HEK293 (cell line): ENCODE measurements around the gene CHEK2.

Source experiments
- HOXD13 ChIP-seq: sonication (generic); formaldehyde crosslinking; IDR thresholded peaks from 2 replicates; pipeline ENCODE4 v1.8.0; 2022; ENCODE audit warnings: missing genetic modification reagents, borderline replicate concordance
- PRDM10 ChIP-seq: fragments of 450-650 bp; formaldehyde crosslinking; IDR thresholded peaks from 2 replicates; pipeline ENCODE4 v1.5.1; 2016; ENCODE audit warnings: missing biosample characterization, missing genetic modification characterization
- ZFP69B ChIP-seq: fragments of 450-650 bp; formaldehyde crosslinking; IDR thresholded peaks from 2 replicates; pipeline ENCODE4 v1.5.1; 2016; ENCODE audit warnings: missing biosample characterization, missing genetic modification characterization
- ZNF629 ChIP-seq: fragments of 450-650 bp; formaldehyde crosslinking; IDR thresholded peaks from 2 replicates; pipeline ENCODE4 v1.5.1; 2017; ENCODE audit warnings: missing biosample characterization, missing genetic modification characterization
- ZNF701 ChIP-seq: fragments of 450-650 bp; formaldehyde crosslinking; IDR thresholded peaks from 2 replicates; pipeline ENCODE4 v1.5.1; 2016; ENCODE audit warnings: missing biosample characterization, missing genetic modification characterization
- ZNF837 ChIP-seq: fragments of 450-650 bp; formaldehyde crosslinking; IDR thresholded peaks from 2 replicates; pipeline ENCODE4 v1.5.1; 2016; ENCODE audit warnings: missing biosample characterization, missing genetic modification characterization
- ZSCAN30 ChIP-seq: fragments of 450-650 bp; IDR thresholded peaks from 2 replicates; pipeline ENCODE4 v1.5.1; 2018; ENCODE audit warnings: missing biosample characterization, mild to moderate bottlenecking, missing genetic modification characterization, moderate library complexity
- TF ChIP-seq, protein P1 (sequence below): fragments of 450-650 bp; formaldehyde crosslinking; IDR thresholded peaks from 2 replicates; pipeline ENCODE4 v1.5.1; 2016; ENCODE audit warnings: missing biosample characterization, missing genetic modification characterization
- TF ChIP-seq, protein P2 (sequence below): fragments of 450-650 bp; formaldehyde crosslinking; IDR thresholded peaks from 2 replicates; pipeline ENCODE4 v1.5.1; 2016; ENCODE audit warnings: missing biosample characterization, missing genetic modification characterization, low read depth
- TF ChIP-seq, protein P3 (sequence below): fragments of 450-650 bp; formaldehyde crosslinking; IDR thresholded peaks from 2 replicates; pipeline ENCODE4 v1.5.1; 2016; ENCODE audit warnings: missing biosample characterization, missing genetic modification characterization
- TF ChIP-seq, protein P4 (sequence below): fragments of 450-650 bp; formaldehyde crosslinking; IDR thresholded peaks from 2 replicates; pipeline ENCODE4 v1.5.1; 2016; ENCODE audit warnings: missing biosample characterization, missing genetic modification characterization

- no peak for TF ChIP-seq ZFP69B (tag by site-specific recombination)
- TF ChIP-seq, protein P1, sequence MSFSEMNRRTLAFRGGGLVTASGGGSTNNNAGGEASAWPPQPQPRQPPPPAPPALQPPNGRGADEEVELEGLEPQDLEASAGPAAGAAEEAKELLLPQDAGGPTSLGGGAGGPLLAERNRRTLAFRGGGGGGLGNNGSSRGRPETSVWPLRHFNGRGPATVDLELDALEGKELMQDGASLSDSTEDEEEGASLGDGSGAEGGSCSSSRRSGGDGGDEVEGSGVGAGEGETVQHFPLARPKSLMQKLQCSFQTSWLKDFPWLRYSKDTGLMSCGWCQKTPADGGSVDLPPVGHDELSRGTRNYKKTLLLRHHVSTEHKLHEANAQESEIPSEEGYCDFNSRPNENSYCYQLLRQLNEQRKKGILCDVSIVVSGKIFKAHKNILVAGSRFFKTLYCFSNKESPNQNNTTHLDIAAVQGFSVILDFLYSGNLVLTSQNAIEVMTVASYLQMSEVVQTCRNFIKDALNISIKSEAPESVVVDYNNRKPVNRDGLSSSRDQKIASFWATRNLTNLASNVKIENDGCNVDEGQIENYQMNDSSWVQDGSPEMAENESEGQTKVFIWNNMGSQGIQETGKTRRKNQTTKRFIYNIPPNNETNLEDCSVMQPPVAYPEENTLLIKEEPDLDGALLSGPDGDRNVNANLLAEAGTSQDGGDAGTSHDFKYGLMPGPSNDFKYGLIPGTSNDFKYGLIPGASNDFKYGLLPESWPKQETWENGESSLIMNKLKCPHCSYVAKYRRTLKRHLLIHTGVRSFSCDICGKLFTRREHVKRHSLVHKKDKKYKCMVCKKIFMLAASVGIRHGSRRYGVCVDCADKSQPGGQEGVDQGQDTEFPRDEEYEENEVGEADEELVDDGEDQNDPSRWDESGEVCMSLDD, result no peak
- no peak for TF ChIP-seq ZNF701 (tag by site-specific recombination)
- TF ChIP-seq, protein P2, sequence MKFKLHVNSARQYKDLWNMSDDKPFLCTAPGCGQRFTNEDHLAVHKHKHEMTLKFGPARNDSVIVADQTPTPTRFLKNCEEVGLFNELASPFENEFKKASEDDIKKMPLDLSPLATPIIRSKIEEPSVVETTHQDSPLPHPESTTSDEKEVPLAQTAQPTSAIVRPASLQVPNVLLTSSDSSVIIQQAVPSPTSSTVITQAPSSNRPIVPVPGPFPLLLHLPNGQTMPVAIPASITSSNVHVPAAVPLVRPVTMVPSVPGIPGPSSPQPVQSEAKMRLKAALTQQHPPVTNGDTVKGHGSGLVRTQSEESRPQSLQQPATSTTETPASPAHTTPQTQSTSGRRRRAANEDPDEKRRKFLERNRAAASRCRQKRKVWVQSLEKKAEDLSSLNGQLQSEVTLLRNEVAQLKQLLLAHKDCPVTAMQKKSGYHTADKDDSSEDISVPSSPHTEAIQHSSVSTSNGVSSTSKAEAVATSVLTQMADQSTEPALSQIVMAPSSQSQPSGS (tag by site-specific recombination), result no peak
- TF ChIP-seq, protein P3, sequence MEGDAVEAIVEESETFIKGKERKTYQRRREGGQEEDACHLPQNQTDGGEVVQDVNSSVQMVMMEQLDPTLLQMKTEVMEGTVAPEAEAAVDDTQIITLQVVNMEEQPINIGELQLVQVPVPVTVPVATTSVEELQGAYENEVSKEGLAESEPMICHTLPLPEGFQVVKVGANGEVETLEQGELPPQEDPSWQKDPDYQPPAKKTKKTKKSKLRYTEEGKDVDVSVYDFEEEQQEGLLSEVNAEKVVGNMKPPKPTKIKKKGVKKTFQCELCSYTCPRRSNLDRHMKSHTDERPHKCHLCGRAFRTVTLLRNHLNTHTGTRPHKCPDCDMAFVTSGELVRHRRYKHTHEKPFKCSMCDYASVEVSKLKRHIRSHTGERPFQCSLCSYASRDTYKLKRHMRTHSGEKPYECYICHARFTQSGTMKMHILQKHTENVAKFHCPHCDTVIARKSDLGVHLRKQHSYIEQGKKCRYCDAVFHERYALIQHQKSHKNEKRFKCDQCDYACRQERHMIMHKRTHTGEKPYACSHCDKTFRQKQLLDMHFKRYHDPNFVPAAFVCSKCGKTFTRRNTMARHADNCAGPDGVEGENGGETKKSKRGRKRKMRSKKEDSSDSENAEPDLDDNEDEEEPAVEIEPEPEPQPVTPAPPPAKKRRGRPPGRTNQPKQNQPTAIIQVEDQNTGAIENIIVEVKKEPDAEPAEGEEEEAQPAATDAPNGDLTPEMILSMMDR (tag by site-specific recombination), result no peak
- no peak for TF ChIP-seq ZNF837
- TF ChIP-seq HOXD13 (CRISPR knock-in tag), result no peak
- TF ChIP-seq ZSCAN30 (tag by site-specific recombination), result no peak
- TF ChIP-seq, protein P4, sequence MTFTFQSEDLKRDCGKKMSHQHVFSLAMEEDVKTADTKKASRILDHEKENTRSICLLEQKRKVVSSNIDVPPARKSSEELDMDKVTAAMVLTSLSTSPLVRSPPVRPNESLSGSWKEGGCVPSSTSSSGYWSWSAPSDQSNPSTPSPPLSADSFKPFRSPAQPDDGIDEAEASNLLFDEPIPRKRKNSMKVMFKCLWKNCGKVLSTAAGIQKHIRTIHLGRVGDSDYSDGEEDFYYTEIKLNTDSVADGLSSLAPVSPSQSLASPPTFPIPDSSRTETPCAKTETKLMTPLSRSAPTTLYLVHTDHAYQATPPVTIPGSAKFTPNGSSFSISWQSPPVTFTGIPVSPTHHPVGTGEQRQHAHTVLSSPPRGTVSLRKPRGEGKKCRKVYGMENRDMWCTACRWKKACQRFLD (tag by site-specific recombination), result no peak
- TF ChIP-seq PRDM10, result no peak
- no peak for TF ChIP-seq ZNF629
Observed at GRCh38 chr22:28728002-28728401, 13.6 kb downstream of the CHEK2 start.
